ENCODE measurements around the gene KCNH2.

The KCNH2 gene

DNA sequence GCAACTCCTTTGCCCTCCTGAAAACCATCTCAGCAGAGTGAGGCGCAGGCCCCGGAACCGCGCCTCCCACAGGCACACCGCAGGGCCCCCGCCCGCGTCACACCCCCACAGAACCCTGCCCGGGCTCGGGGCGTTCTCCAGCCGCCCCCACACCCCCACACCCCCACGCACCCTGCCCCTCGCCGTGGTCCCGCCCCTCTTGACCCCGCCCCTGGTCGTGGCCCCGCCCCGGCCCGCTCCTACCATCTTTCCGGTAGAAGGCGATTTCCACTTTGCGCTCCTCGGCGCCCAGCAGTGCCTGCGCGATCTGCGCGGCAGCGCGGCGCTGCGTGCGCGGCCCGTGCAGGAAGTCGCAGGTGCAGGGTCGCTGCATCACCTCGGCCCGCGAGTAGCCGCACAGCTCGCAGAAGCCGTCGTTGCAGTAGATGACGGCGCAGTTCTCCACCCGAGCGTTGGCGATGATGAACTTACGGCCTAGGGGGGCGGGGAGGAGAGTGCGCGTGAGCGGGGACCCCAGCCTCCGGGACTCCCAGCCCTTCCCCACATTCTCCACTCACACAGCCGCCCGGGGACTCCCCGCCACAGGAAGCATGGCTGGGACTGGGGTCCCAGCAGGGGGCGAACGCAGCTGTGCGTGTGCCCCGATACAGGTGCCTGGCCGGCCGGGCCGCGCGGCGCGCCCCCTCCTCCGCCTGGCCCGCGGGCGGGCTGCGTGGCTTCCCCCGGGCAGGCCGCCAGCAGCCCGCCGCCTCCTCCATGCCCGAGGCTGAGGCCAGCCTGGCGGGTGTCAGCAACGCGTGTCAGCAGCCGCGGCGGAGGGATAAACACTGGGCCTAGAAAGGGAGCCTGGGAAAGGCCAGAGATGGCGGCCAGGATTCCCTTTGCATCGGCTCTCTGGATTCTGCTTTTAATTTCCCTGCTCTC is 3.4 kb downstream of the KCNH2 start:
- no peak for DNase-seq (ENCODE audit: low read depth)
- peak overlapping the region; percentile 27 for H3K4me3 ChIP-seq (ENCODE audit: low read length)
- TF ChIP-seq, protein P1, sequence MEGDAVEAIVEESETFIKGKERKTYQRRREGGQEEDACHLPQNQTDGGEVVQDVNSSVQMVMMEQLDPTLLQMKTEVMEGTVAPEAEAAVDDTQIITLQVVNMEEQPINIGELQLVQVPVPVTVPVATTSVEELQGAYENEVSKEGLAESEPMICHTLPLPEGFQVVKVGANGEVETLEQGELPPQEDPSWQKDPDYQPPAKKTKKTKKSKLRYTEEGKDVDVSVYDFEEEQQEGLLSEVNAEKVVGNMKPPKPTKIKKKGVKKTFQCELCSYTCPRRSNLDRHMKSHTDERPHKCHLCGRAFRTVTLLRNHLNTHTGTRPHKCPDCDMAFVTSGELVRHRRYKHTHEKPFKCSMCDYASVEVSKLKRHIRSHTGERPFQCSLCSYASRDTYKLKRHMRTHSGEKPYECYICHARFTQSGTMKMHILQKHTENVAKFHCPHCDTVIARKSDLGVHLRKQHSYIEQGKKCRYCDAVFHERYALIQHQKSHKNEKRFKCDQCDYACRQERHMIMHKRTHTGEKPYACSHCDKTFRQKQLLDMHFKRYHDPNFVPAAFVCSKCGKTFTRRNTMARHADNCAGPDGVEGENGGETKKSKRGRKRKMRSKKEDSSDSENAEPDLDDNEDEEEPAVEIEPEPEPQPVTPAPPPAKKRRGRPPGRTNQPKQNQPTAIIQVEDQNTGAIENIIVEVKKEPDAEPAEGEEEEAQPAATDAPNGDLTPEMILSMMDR (IDR thresholded peaks at IDR 0.05; ENCODE audit: insufficient read depth, low read depth, low read length, missing control alignments), result peak; percentile 3

DNA sequence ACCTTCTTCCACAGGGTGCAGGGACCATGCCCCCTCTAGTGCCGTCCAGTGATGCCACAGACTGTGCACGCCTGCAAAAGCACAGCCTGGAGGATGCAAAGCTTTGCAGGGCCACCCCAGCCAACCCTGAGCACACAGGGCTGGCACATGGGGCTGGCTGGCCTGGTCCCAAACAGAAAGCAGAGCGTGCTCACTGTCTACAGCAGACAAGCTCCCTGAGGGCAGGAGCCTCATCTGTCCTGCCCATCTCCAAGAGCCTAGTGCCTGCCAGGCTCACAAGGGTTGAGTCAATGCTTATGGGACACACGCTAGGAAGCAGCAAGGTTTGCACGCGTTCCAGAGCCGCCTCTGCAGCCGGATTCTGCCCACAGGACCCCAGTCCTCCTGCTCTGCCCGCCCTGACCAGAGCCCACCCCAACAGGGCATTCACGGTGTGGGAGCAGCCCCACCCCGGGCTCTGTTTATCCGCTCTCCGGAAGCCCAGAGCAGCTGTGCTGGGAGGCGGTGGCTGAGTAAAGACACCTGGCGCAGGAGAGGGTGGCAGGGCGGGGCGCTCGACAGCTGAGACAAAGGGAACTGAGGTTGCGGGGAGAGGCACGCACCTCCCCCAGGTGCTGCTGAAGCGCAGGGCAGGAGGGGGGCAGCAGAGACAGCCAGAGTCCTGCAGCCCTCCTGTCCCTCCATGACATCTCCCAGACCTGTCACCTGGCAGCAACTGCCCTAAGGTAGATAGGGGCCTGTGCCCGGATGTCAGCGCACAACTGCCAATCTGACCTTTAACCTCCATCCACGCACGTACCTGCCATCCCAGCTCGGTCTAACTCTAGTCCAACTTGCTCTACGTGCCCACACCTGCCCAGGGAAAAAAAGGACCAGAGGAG is 4.3 kb downstream of the KCNH2 start:
- TF ChIP-seq, protein P1 (IDR thresholded peaks at IDR 0.05; ENCODE audit: insufficient read depth, low read depth, low read length, missing control alignments), result no peak
- DNase-seq (ENCODE audit: low read depth), result peak; percentile 24
- H3K4me3 ChIP-seq (ENCODE audit: low read length), result no peak overlapping the region

DNA sequence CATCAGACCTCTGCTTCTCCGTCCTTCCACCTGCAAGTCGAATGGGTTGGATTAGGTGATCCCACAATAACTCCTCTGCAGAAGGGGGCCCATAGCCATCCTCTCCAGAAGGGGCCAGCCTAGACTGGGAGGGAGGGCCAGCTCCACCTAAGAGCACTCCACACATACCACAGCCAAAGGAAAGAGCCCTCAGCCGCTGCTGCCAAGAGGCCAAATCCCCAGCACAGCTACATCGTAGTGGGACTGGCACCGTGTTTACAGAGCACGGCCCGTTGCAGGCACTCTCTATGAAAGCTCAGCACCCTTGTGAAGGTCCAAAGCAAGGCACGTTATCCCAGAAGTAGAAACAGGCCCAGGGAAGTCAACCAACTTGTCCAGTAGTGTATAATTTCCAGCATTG is 5.4 kb downstream of the KCNH2 start:
- TF ChIP-seq, protein P1 (IDR thresholded peaks at IDR 0.05; ENCODE audit: insufficient read depth, low read depth, low read length, missing control alignments), result no peak
- DNase-seq (ENCODE audit: low read depth), result no peak
- H3K4me3 ChIP-seq (ENCODE audit: low read length), result no peak overlapping the region

DNA sequence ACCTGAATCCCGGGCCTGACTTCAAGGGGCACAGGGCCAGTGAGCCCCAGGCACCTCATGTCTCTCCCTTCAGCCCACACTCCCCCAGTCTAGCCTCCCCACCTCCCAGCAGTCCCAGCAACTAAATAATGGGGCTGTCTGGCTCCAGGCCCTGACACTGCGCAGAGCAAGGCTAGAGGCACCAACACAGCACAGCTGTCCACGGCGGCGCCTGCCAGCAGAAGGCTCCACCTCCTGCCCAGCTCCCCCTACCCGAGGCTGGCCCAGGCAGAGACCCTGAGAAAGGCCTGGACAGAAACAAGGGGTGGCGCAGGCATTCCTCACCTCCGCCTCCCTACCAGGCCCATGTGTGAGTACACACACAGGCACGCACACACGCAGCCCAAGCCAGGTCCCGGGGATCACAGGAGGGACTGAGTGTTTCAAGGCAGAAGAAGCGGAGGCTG is 6.1 kb downstream of the KCNH2 start:
- H3K4me3 ChIP-seq (ENCODE audit: low read length), result no peak overlapping the region
- no peak for DNase-seq (ENCODE audit: low read depth)
- TF ChIP-seq, protein P1 (IDR thresholded peaks at IDR 0.05; ENCODE audit: insufficient read depth, low read depth, low read length, missing control alignments), result no peak

DNA sequence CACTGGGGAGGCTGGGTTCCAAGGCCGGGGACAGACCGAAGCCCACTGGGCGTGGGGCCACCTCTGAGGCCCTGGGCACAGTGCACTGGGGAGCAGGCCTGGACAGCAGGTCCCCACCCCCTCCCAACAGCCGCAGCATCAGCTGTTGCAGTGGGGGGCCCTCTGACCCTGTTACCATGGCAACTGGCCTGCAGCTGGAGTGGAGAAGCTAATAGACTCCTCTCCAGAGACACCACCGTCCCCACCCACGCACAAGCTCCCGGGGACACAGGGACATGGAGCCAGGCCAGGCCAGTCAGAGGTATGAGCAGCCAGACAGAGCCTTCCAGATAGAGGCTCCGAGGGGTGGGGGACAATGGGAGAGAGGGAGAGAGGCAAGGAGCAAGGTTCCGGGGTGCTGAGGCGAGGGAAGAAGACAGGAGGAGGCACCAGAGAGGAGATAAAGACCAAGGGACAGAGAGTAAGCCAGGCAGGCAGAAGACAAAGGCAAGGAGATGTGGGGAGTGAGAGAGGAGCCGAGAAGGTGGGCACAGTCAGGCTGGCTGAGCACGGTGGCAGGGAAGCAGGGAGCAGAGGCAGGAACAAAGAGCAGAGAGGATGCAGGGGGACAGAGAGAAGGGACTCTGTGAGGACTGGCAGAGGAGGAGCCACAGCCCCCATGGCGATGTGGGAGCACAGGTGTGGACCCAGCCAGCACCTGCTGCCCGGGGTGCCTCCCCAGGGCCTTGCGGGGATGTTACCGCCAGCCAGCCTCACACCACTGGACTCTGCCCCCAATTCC is 6.7 kb downstream of the KCNH2 start:
- no peak overlapping the region for H3K4me3 ChIP-seq (ENCODE audit: low read length)
- no peak for DNase-seq (ENCODE audit: low read depth)
- TF ChIP-seq, protein P1 (IDR thresholded peaks at IDR 0.05; ENCODE audit: insufficient read depth, low read depth, low read length, missing control alignments), result no peak

DNA sequence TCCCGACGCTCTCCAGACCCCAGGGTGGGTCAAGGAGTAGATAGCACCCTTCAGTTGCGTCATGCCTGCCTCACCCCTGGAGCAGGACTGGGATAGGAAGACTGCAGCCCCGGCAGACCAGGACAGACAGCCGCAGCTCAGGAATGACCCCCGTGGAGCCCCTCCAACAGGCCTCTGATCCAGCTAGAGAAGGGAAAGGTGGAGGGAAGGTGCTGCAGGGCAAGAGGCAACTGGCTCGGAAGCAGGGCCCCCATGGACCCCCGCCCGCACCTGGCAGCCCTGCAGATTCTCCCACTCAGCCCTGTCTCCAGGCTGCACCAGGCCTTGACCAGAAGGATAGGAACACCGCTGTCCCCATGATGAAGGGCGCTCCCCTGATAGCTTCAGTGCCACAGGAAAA is 7.7 kb downstream of the KCNH2 start:
- DNase-seq (ENCODE audit: low read depth), result no peak
- H3K4me3 ChIP-seq (ENCODE audit: low read length), result no peak overlapping the region
- TF ChIP-seq, protein P1 (IDR thresholded peaks at IDR 0.05; ENCODE audit: insufficient read depth, low read depth, low read length, missing control alignments), result no peak
